ENCODE results near the gene FMO5. TPM values are rescaled to one million over a fixed set of nuclear protein-coding genes. Genes with fewer than 3 reads are reported as not detected.

FMO5 gene
- total and polyA plus RNA-seq, 10 of the 15 experiments (the other 5 are each of a cell fraction or from before 2014, with no cell fraction given), result 0.05 to 0.58 (median 0.19) TPM

DNA sequence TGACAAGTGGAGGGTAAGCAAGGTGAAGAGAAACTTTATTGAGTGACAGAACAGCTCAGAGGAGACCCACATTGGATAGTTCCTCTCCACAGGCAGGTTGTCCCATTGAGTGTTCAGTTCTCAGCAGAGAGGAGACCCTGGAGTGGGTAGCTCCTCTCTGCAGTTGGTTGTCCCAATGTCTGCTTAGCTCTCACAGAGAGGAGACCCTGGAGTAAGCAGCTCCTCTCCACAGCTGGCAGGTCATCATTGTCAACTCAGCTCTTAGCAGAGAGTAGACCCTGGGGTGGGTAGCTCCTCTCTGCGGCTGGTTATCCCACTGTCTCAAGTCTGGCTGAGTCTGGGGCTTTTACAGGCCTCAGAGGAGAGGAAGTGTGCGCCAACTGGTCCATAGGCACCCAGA is 11.3 kb upstream of the FMO5 start:
- ATAC-seq (no peak), DNase-seq (ENCODE audit: low read depth, low spot score) (no peak), FAIRE-seq (no peak)
- peaks cover 5% of the 10 kb centered on the region; the same call in 2 of the 3 replicates for H3K9me3 ChIP-seq (replicated peaks; ENCODE audit: control insufficient read depth, insufficient read depth, low read length)
- TF ChIP-seq POLR2AphosphoS5 (IDR thresholded peaks at IDR 0.05; ENCODE audit: low read length) (no peak), DPF2 (IDR thresholded peaks at IDR 0.05) (no peak), SPI1 (IDR thresholded peaks at IDR 0.05; ENCODE audit: borderline replicate concordance, insufficient read depth, low read depth, low read length) (no peak), EGR1 (IDR thresholded peaks at IDR 0.05; ENCODE audit: borderline replicate concordance in 1 of 2, low read depth in 2 of 2, low read length in 2 of 2) (no peak), YY1 (IDR thresholded peaks at IDR 0.05; ENCODE audit: low read depth, low read length) (no peak), CBX3 (IDR thresholded peaks at IDR 0.05; ENCODE audit: borderline replicate concordance, low read depth) (no peak), KLF5 (IDR thresholded peaks at IDR 0.05; ENCODE audit: partially characterized antibody) (no peak), RAD51 (IDR thresholded peaks at IDR 0.05) (no peak), FOS (IDR thresholded peaks at IDR 0.05; ENCODE audit: borderline replicate concordance, extremely low read depth, insufficient read length) (no peak)
- TF ChIP-seq, protein P1, sequence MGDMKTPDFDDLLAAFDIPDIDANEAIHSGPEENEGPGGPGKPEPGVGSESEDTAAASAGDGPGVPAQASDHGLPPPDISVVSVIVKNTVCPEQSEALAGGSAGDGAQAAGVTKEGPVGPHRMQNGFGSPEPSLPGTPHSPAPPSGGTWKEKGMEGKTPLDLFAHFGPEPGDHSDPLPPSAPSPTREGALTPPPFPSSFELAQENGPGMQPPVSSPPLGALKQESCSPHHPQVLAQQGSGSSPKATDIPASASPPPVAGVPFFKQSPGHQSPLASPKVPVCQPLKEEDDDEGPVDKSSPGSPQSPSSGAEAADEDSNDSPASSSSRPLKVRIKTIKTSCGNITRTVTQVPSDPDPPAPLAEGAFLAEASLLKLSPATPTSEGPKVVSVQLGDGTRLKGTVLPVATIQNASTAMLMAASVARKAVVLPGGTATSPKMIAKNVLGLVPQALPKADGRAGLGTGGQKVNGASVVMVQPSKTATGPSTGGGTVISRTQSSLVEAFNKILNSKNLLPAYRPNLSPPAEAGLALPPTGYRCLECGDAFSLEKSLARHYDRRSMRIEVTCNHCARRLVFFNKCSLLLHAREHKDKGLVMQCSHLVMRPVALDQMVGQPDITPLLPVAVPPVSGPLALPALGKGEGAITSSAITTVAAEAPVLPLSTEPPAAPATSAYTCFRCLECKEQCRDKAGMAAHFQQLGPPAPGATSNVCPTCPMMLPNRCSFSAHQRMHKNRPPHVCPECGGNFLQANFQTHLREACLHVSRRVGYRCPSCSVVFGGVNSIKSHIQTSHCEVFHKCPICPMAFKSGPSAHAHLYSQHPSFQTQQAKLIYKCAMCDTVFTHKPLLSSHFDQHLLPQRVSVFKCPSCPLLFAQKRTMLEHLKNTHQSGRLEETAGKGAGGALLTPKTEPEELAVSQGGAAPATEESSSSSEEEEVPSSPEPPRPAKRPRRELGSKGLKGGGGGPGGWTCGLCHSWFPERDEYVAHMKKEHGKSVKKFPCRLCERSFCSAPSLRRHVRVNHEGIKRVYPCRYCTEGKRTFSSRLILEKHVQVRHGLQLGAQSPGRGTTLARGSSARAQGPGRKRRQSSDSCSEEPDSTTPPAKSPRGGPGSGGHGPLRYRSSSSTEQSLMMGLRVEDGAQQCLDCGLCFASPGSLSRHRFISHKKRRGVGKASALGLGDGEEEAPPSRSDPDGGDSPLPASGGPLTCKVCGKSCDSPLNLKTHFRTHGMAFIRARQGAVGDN (IDR thresholded peaks at IDR 0.05), result no peak
- TF ChIP-seq, protein P2, sequence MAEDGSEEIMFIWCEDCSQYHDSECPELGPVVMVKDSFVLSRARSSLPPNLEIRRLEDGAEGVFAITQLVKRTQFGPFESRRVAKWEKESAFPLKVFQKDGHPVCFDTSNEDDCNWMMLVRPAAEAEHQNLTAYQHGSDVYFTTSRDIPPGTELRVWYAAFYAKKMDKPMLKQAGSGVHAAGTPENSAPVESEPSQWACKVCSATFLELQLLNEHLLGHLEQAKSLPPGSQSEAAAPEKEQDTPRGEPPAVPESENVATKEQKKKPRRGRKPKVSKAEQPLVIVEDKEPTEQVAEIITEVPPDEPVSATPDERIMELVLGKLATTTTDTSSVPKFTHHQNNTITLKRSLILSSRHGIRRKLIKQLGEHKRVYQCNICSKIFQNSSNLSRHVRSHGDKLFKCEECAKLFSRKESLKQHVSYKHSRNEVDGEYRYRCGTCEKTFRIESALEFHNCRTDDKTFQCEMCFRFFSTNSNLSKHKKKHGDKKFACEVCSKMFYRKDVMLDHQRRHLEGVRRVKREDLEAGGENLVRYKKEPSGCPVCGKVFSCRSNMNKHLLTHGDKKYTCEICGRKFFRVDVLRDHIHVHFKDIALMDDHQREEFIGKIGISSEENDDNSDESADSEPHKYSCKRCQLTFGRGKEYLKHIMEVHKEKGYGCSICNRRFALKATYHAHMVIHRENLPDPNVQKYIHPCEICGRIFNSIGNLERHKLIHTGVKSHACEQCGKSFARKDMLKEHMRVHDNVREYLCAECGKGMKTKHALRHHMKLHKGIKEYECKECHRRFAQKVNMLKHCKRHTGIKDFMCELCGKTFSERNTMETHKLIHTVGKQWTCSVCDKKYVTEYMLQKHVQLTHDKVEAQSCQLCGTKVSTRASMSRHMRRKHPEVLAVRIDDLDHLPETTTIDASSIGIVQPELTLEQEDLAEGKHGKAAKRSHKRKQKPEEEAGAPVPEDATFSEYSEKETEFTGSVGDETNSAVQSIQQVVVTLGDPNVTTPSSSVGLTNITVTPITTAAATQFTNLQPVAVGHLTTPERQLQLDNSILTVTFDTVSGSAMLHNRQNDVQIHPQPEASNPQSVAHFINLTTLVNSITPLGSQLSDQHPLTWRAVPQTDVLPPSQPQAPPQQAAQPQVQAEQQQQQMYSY (CRISPR knock-in tag; IDR thresholded peaks at IDR 0.05), result no peak
- CTCF ChIA-PET, result interaction anchor here (0.8 kb wide), 1 partner anchor 13 kb away, joined by 4 read pairs; no protein-coding TSS in a partner anchor
- RAD21 ChIA-PET (ENCODE audit: unreplicated experiment), result no interaction called here
- H3K9ac ChIP-seq (ENCODE audit: control insufficient read depth, insufficient read depth, low read length), result no peak overlapping the region
- H3K4me2 ChIP-seq (ENCODE audit: control insufficient read depth, insufficient read depth), result no peak overlapping the region
- BruUV-seq (replicated peaks), result no TSS peak
- no peaks in the 10 kb centered on the region for H4K20me1 ChIP-seq (ENCODE audit: control insufficient read depth, insufficient read depth)
- H3K27ac ChIP-seq (ENCODE audit: control insufficient read depth, insufficient read depth), result no peak overlapping the region
- intact Hi-C loops (cut with micrococcal nuclease; ENCODE audit: unreplicated experiment), result no loop called here
- no peaks in the 10 kb centered on the region for H3K36me3 ChIP-seq (ENCODE audit: control insufficient read depth in 2 of 2, insufficient read depth in 2 of 2, low read length in 1 of 2)
- H2AFZ ChIP-seq (ENCODE audit: control insufficient read depth, low read depth, low read length), result no peak overlapping the region
- no peak overlapping the region for H3K4me3 ChIP-seq
- H3K79me2 ChIP-seq (ENCODE audit: control insufficient read depth, insufficient read depth, low read length), result no peaks in the 10 kb centered on the region
- no peaks in the 10 kb centered on the region; a peak in 1 of 4 replicates for H3K27me3 ChIP-seq (replicated peaks in 1 of 2; ENCODE audit: control insufficient read depth in 2 of 2, insufficient read depth in 2 of 2, low read length in 1 of 2)
- SMC1A ChIA-PET (ENCODE audit: uncharacterized antibody, unreplicated experiment), result interaction anchor here (1.5 kb wide), 1 partner anchor 68 kb away, joined by 3 read pairs; no protein-coding TSS in a partner anchor
- in situ Hi-C loops (cut with MboI), result no loop called here
- POLR2A ChIA-PET, result no interaction called here
- H3K4me1 ChIP-seq (ENCODE audit: control insufficient read depth, insufficient read depth, low read length), result no peaks in the 10 kb centered on the region
- 20% methylated on average over 2 of the region's 2 CpGs for WGBS (ENCODE audit: insufficient coverage, insufficient replicate concordance, low lambda C conversion rate, missing lambda C conversion rate)

Data from GM12878 (cell line).